Islet precursor cell (in vitro differentiated cells): ENCODE data around the gene DDAH1.
A peak's percentile ranks its signal among the peaks of the same experiment; 100 is the strongest.

Source experiments
- DNase-seq: peaks from one replicate; pipeline ENCODE4 v3.0.0-alpha.2; 2018

The DDAH1 gene

GRCh38 chr1:85467929-85468540 lies 3.1 kb upstream of the DDAH1 start:
- DNase-seq = no peak

- DNase-seq = no peak
These were observed 2.1 kb upstream of the DDAH1 start for GRCh38 chr1:85467036-85467435.

- DNase-seq = no peak
These were observed 801 bp upstream of the DDAH1 start for GRCh38 chr1:85465786-85466134.

DNA sequence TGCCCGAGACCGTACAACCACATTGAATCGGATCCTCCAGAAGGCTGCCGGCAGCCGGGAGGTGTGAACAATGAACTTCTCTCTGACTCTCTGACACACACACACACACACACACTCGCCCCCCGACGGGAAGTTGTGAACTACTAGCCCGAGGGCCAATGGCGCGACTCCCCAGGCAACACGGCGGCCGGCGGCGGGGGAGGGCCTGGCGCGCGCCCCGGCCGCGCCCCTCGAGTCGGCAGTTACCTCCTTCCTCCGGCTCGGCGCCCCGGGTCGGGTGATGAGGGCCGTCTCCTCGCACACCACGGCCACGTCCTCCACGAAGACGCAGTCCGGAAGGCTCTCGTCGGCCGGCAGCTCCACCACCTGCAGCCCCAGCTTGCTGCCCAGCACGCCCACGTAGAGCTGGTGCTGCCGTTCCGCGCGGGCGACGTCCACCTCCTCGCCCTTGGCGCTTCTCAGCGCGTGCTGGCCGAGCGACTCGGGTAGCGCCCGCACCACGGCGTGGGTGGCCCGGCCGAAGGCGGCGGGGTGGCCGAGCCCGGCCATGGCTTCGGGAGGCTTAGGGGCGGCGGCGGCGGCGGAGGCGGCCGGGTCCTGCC lies 361 bp downstream of the DDAH1 start:
- DNase-seq = peak; percentile 81

- DNase-seq = no peak
These were observed 1.0 kb downstream of the DDAH1 start for GRCh38 chr1:85463731-85464496.

DNA sequence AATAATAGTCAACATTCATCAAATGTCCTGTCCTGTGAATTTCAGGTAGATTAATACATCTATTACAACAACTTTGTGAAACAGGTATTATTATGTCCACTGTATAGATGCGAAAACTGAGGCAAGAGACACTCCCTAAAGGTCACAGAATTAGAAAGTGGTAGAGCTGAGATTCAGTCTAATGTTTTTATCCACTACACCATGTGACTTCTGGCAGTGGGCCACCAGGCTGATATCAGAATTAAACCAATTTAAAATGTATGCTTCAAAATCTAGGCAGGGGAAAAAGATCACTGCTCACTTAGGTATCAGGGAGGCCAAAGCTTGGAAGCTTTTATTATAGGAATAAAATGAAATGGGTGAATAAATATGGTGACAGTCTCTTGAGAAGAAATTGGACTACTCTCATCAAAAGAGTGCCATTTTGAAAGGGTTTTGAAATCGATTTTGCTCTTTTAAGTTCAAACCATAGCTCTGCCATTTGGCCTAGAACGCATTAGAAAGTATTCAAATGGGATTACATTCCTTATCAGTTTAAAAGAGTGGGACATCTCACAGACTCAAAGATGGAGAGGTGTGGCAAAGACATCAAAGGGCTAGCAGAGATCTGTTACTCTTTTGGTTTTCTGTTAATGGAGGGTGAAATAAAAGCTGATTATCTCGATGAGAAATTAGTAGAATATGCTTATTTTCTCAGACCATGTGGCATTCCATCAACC lies 1.9 kb downstream of the DDAH1 start:
- DNase-seq = no peak

- DNase-seq = no peak
These were observed 3.6 kb downstream of the DDAH1 start for GRCh38 chr1:85461216-85461918.

- DNase-seq = no peak
These were observed 4.3 kb downstream of the DDAH1 start for GRCh38 chr1:85460555-85461088.

DNA sequence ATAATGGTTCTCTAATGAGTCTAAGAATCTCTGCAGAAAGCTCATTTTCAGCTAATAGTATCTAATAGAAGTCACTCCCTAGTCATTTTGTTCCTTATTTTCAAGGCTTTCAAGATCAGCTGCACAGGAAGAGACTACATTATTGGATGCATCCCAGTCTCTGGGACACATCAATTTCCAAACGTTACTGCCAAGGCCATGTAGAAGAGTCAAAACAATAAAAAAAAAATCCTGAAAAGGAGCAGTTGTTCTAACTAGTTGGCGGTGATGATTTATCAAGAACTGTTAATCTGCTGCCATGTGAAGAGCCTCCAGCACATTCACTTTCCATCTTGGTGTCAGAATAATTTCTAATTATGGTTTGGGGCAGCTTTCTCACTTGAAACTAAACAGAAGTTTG lies 5.7 kb downstream of the DDAH1 start:
- DNase-seq = no peak

- no peak for DNase-seq
These were observed 10.7 kb downstream of the DDAH1 start for GRCh38 chr1:85454214-85454613.

DNA sequence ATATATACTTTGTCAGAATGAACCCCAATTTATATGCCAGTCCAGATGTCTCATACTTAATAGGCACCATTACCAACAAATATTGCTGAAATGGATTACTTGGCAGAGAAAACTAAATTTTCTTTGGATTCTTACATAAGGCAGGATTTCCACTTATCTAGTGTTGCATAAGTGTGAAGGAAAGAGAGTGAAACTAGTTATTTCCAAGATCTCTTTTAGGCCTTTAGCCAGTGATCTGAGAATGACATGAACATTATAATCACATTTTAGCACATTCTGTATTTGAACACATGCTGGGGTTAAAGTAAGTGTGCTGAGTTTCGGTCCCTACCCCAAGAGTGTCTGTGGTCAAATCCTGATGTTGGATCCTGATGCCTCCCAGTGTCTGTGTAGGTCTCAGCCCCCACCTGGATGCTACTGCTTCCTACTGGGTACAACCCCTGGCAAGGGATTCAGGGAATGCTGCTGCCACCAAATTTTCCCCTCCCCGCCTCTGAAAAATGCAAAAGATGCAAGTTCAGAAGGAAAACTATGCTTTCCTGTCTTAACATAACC lies 11.2 kb downstream of the DDAH1 start:
- DNase-seq = no peak

GRCh38 chr1:85452948-85453347 lies 12.0 kb downstream of the DDAH1 start:
- DNase-seq = no peak

DNA sequence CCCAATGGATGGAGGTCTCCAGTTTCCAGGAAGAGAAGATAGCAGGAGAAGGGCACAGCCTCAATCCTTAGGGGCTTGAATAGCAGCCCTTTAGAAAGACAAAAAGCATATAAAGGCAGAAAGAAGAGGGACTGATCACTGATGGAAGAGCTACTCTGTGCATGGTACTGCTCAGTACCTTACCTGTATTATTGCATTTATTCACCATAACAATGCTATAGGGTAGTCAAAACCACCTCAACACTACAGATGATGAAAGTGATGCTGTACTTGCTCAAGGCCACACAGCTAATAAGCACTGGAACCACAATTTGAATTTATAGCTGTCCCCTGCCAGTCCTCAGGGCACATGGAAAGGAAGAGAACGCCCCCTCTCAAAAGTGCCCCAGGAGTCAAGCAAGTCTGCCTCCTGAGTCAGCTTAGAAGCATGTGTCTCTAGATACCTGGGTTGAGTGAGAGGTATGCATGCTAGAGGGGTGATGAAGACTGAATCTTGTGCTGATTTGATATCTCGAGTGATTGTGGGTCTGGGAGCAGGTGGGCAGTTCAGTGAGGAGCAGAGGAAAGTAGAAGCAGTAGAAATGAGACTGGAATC lies 13.6 kb downstream of the DDAH1 start:
- DNase-seq = peak; percentile 88

DNA sequence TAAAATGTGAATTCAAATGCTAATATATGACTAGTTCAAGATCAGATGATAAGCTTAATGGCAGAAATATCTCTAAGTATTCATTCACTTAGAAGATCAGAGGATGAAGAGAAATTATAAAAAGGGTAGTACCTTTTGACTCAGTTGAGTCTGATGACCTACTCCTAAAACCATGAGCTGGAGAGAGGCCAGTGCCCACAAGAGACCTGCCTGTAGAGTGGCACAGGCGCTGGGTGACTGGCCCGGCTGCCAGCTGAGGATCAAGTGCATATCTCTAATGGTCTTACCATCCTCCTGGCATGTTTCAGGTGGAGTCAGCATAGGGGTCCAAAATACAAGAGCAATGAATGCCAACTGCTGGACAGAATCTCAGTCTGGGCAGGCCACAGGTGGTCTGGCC lies 14.1 kb downstream of the DDAH1 start:
- no peak for DNase-seq

- DNase-seq = no peak
These were observed 15.6 kb downstream of the DDAH1 start for GRCh38 chr1:85449356-85449755.

DNA sequence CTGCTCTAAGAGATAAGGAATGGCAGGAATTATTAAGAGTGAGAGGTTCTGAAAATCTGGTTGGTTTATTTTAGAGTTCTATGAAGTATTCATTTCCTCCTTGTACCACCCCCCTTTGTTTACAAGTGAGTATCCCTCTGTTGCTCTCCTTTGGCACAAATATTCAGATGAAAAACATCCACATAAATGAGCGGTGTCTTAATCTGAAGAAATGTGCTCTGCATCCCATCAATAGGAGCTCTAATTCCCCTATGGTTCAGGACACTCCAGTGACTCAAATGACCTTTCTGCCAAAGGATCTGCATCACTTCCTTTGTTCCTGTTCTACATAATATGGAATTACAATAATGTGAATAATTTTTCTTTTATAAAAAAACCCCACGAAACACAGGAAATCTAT lies 16.6 kb downstream of the DDAH1 start:
- DNase-seq = no peak

- no peak for DNase-seq
These were observed 17.7 kb downstream of the DDAH1 start for GRCh38 chr1:85447006-85447943.

DNA sequence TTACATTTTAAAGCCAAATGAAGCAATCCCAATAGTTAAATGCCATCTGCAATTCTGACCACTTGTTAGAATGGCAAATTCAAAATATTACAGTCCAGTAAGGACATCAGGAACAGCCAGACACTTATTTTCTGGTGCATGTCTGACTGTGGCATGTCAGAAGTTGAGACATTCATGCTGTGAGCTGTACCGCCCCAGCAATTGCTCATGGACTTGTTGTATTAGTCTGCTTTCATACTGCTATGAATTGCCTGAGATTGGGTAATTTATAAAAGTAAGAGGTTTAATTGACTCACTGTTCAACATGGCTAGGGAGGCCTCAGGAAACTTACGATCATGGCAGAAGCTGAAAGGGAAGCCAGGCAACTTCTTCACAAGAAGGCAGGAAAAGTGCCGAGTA lies 19.1 kb downstream of the DDAH1 start:
- DNase-seq = no peak

- no peak for DNase-seq
These were observed 20.6 kb downstream of the DDAH1 start for GRCh38 chr1:85444381-85444780.

- DNase-seq = no peak
These were observed 24.3 kb downstream of the DDAH1 start for GRCh38 chr1:85440612-85441011.

DNA sequence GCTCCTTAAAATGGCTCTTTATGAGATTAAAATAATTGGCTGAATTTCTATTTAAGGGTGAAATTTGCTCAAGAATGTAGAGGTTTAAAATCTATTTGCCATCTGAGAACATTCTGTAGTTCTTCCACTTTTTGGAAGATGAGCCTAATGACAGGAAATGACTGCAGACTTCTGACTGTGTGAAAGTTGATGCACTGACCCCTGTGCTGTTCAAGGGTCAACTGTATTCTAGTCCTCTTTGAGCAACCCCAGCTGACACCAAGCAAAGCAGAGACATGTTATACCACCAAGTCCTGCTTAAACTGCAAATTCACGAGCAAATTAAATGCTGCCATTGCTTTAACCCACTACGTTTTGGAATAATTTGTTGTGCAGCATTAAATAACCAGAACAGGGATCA lies 26.6 kb downstream of the DDAH1 start:
- DNase-seq = no peak
